Stimulated activated effector memory CD8-positive, alpha-beta T cell treated with anti-CD3 and anti-CD28 coated beads, Interleukin-12 subunit alpha, Interleukin-12 subunit beta, amount 100 ng/mL, for 72 hours (primary cell): ENCODE data around the gene ATG10.

Experiments used
- ATAC-seq: fragments of 150-1000 bp; cut with Tn5 transposase; 2 replicates; pipeline ENCODE4 v1.10.0; 2021
- DNase-seq, 2 donors: peaks; one replicate each; pipeline ENCODE4 v3.0.0; 2021 to 2022; ENCODE audit warnings: low spot score in 2 of 2
- H3K27ac Mint-ChIP-seq: one replicate; pipeline ENCODE4 v1.8.0; 2022; ENCODE audit warnings: mild to moderate bottlenecking, mixed read lengths
- H3K36me3 Mint-ChIP-seq: one replicate; pipeline ENCODE4 v1.8.0; 2022; ENCODE audit warnings: mild to moderate bottlenecking, mixed read lengths
- H3K4me1 Mint-ChIP-seq: one replicate; pipeline ENCODE4 v1.8.0; 2022; ENCODE audit warnings: mixed read lengths
- H3K4me3 Mint-ChIP-seq: one replicate; pipeline ENCODE4 v1.8.0; 2022; ENCODE audit warnings: mild to moderate bottlenecking, mixed read lengths
- H3K9me3 Mint-ChIP-seq: one replicate; pipeline ENCODE4 v1.8.0; 2022; ENCODE audit warnings: mixed read lengths

ATG10 gene

DNA sequence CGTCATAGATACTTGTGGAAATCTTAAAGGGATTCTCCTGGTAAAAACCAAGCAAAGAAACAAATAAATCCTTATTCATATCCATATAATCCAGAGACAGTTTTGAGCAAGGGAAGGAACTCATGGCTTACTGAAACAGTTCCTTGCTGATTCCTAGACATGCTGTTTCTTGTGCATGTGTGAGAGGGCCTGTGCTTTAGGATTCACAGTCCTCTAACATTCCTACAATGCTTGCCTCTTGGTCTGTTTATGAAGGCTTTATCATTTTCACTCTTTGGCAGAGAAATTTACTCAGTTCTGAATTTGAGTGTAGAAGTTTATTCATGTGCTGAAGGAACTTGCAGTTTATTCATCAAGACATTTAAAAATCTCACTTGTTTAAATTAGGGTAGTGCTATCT lies 183.0 kb downstream of the ATG10 start:
- H3K27ac Mint-ChIP-seq = no peak overlapping the region
- H3K4me3 Mint-ChIP-seq = no peak overlapping the region
- ATAC-seq (no peak), DNase-seq (no peak)
- H3K9me3 Mint-ChIP-seq = no peaks in the 10 kb centered on the region
- no peaks in the 10 kb centered on the region for H3K4me1 Mint-ChIP-seq
- no peaks in the 10 kb centered on the region for H3K36me3 Mint-ChIP-seq

DNA sequence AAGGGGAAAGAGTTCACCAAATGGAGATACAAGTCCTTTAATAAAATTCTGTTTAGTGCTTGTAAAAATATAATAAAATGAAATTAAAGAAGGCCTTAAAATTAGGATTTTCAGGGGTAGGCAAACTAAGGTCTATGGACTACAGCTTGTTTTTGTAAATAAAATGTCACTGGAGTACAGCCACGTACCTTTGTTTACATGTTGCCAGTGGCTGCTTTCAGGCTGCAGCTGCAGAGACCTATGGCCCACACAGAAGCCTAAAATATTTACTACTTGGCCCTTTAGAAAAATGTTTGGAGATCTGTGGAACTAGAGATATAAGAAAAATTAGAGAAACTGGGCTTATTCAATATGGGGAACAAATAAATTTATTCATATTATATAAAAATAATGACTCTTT lies 183.5 kb downstream of the ATG10 start:
- Mint-ChIP-seq H3K4me1 (no peaks in the 10 kb centered on the region), H3K36me3 (no peaks in the 10 kb centered on the region)
- no peak for DNase-seq

DNA sequence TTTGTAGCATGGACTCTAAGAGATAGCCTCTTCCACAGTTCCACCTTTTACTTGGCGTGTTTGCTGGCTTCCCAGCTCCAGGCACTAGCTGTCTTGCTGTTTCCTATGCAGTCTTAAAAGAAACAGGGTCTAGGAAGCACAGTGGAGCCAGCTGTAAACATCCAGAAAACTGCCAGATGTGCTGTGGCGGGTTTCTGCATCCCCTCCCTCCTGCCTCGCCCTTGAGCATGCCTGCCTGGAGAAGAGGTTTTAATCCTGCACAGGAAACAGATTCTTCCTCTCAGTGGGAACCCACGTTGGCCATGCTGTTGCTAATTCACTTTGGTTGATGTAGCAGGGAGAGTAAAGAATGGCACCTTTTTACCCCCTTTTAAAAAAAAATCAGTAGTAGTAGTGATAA lies 185.1 kb downstream of the ATG10 start:
- Mint-ChIP-seq H3K36me3 (no peaks in the 10 kb centered on the region), H3K27ac (no peak overlapping the region), H3K9me3 (no peaks in the 10 kb centered on the region), H3K4me1 (no peaks in the 10 kb centered on the region), H3K4me3 (no peak overlapping the region)
- ATAC-seq = no peak
- no peak for DNase-seq

More for the DNA sequence above, 183.5 kb downstream of the ATG10 start:
- Mint-ChIP-seq H3K27ac (no peak overlapping the region), H3K9me3 (no peaks in the 10 kb centered on the region), H3K4me3 (no peak overlapping the region)
- no peak for ATAC-seq

DNA sequence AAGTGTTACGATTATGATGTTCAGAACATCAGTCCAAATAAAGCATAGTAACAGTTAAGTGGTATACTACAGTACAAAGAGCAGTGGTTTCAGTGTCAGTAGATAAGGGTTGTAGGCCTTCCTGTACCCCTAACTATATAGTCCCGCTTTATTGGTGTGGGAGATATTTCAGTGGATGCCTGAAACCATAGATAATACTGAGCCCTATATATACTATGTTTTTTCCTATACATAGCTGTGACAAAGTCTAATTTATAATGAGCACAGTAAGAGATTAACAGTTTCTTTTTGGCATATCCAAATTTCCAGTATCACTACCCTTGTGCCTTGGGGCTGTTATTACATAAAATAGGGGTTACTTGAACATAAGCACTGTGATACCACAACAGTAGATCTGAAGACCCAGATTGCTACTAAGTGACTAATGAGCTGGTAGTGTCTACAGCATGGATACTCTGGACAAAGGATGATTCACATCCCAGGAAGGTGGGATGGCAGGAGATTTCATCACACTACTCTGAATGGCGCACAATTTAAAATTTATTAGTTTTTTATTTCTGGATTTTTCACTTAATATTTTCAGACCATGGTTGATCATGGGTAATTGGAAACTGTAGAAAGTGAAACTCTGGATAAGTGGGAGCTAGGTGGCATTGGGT lies 187.1 kb downstream of the ATG10 start:
- Mint-ChIP-seq H3K36me3 (no peaks in the 10 kb centered on the region), H3K9me3 (no peaks in the 10 kb centered on the region), H3K4me1 (no peaks in the 10 kb centered on the region), H3K27ac (no peak overlapping the region), H3K4me3 (no peak overlapping the region)
- ATAC-seq (no peak), DNase-seq (no peak)

DNA sequence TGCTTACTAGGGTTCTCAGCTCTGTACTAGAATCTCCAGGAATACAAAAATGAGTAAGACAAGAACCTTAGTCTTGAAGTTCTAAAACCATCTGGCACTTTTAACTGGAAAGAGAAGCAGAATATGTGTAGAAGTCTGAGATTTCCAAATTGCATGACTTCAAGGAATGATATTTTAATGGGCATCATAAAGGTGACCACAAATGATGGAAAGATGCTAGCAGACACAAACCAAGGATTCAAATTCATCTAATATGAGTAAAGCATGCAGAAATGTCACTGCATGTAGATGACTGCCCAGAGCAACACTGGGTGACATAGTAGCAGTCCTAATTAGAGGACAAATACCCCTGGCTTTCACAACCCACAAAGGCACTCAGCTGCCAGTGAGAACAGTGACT lies 189.1 kb downstream of the ATG10 start:
- DNase-seq (no peak), ATAC-seq (no peak)
- Mint-ChIP-seq H3K4me3 (no peak overlapping the region), H3K36me3 (no peaks in the 10 kb centered on the region), H3K27ac (no peak overlapping the region), H3K9me3 (no peaks in the 10 kb centered on the region), H3K4me1 (no peaks in the 10 kb centered on the region)

DNA sequence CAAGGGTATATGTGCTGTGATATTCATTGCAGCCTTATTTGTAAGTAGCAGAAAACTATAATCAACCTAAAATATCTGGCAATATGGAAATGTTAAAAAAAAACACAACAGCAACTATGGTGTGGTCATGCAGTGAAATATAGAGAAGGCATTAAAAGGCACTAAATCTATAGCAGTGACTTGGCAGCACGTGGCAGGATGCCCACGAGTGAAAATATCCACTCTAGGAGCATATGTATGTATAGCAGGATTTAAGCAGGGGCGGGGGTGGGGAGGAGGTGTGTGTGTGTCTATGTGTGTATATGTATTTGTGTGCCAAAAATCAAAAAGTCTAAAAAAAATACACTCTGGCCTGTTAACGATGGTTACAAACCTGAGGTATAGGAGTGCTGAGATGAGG lies 190.8 kb downstream of the ATG10 start:
- Mint-ChIP-seq H3K4me1 (no peaks in the 10 kb centered on the region), H3K4me3 (no peak overlapping the region), H3K9me3 (no peaks in the 10 kb centered on the region), H3K36me3 (no peaks in the 10 kb centered on the region), H3K27ac (no peak overlapping the region)
- ATAC-seq (no peak), DNase-seq (no peak)

DNA sequence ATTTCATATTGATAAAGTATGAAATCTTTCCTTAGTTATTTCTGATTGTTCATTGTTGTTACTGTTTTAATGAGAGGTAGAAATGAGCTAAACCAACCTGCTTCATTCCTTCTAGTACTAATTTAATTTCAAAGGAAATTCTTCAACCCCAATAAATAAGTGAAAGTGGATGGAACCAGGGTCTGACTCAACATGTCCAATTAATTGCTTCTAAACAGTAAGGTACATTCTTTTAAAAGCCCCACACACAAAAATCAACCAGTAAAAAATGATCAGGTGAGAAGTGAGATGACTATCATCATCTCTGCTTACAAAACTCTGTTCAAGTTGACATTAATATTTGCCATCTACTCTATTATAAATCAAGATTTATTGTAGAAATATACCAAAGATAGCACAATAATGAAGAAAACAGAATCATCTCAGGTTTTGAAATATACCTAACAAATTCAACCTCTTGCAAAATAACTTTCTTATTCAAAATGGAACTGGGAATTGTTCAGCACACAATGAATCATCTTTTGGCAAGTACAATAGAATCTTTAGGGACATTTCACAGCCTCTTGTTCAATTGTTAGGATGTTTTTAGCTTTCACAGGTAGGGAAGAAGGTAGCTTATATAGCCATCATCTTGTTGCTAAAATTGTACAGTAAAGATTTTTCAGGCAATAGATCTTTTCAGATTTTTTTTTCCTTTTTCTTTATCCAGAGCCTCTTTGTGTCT lies 191.8 kb downstream of the ATG10 start:
- DNase-seq = no peak
- Mint-ChIP-seq H3K27ac (no peak overlapping the region), H3K4me3 (no peak overlapping the region), H3K9me3 (no peaks in the 10 kb centered on the region), H3K4me1 (no peaks in the 10 kb centered on the region), H3K36me3 (no peaks in the 10 kb centered on the region)
- no peak for ATAC-seq

DNA sequence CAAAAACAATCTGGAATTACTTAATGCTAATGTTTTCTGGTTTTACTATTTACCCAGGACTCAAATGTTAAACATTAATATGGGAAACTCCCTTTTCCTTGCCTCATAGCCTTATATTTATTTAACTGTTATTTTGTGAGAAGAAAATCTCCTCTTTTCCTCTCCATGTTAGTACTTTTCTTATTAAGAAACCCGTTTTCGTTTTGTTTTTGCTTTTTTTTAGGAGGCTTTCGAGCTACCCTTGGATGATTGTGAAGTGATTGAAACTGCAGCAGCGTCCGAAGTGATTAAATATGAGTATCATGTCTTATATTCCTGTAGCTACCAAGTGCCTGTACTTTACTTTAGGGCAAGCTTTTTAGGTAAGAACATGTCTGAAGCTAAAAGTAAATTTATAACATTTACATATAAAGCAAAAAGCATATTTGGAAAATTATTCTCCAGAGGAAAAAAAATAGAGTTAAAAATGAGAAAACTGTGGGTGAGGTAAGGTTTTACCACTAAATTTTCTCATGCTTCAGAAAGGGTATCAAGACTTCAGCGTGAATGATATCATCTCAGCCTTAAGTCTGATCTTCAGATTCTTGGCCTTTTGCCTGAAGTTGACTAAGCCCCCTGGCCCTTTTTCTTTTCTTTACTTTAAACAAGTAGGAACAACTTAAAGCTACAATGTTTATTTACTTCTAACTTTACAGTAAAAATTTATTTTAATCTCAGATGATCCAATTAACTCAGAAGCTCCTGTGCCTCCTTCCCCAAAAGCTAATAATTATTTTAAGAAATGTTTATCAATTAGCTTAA lies 192.6 kb downstream of the ATG10 start:
- no peak overlapping the region for H3K4me3 Mint-ChIP-seq
- no peaks in the 10 kb centered on the region for H3K9me3 Mint-ChIP-seq
- no peaks in the 10 kb centered on the region for H3K36me3 Mint-ChIP-seq
- no peak overlapping the region for H3K27ac Mint-ChIP-seq
- ATAC-seq = no peak
- DNase-seq = no peak
- no peaks in the 10 kb centered on the region for H3K4me1 Mint-ChIP-seq

DNA sequence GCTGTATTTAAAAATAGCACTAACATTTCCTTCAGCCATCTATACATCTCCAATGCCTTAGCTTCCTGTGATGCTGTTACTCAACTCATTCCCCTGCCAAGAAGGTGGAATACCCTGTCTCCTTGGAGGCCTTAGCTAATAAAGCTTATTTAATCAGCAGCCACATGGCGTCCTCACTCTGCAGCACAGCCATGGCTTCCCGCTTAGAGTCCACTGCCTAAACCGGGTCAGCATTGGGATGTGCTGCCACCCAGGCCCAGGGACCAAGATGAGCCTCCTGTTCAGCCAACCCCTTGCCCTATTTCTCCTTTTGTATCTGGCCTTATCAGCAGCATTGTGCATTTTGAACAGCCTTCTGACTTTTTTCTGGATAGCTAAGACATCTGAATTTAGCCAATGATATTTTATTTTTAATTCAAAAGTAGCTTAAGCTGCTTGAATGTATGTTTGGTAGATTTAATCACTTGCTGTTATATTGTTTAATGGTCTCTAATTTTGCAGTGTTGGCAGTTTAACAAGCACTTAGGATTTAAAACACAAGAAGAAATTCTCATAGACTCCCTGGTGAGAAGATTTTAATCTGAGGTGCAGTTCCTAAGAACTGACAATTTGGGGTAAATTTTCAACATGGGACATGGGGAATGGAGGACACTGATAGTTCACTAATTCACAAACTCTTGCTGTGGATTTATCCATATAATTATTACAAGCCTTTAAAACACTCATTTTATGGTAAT lies 193.3 kb downstream of the ATG10 start:
- no peaks in the 10 kb centered on the region for H3K9me3 Mint-ChIP-seq
- H3K4me3 Mint-ChIP-seq = no peak overlapping the region
- no peak for DNase-seq
- no peaks in the 10 kb centered on the region for H3K4me1 Mint-ChIP-seq
- no peak for ATAC-seq
- no peak overlapping the region for H3K27ac Mint-ChIP-seq
- H3K36me3 Mint-ChIP-seq = no peaks in the 10 kb centered on the region

DNA sequence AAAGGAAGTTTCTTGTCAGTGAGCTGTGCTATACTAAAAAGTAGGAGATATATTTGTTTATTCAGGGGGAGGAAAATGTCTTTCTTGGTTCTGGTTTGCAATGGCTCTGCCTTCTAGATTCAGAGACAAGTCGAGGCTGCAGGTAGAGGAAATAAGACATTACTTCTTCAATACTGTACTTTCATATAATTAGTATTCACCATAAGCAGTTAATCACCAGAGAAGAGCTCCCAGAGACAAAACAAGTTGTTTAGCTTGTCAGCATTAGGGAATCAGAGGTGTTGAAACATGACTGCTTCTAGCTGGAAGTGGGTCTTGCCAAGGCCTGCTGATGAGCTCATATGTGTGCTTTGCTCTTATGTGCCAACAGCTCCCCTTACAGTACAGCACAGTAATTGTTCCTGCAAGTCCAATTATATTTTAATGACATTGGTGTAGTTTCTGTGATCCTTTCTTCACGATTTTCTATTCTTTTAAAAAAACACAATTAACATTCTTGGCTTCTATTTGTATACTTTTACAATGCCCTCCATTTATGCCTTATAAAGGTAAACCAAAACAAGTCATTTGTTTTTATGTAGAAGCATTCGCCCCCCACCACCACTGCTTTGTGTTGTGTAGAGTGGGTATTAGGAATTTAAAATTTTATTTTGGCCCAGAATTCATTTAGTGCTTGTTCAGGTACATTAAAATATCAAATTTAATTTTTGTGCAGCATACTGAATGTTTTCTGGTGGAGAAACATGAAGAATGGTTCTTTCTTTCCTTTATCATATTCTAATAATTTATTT lies 194.1 kb downstream of the ATG10 start:
- Mint-ChIP-seq H3K4me1 (no peaks in the 10 kb centered on the region), H3K27ac (no peak overlapping the region), H3K36me3 (no peaks in the 10 kb centered on the region), H3K9me3 (no peaks in the 10 kb centered on the region), H3K4me3 (no peak overlapping the region)
- ATAC-seq = peak; percentile 92
- DNase-seq = no peak

DNA sequence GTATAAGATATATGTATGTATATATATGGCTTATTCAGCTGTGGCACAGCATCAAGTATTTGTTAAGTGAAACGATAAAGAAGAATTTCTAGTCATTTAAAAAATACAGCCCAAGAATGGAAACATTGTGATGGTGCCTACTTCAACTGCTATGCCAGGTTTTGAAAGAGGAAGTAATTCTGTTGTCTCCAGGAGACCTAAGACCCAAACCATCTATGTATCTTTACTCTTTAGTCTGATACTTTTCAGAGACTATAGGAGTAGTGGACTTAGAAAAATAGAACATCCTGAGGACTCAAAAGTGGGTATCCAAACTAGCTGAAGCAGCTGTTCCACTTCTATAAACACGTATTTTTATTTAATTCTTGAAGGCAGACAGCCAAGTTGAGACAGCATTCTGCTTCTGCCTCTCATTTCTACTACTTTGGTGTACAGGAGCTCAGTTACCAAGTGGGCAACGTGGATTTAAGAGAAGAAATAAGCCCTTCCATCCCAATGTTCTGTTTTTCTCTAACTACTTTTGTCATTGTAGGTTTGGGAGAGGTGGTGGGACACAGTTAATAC lies 195.6 kb downstream of the ATG10 start:
- Mint-ChIP-seq H3K4me1 (no peaks in the 10 kb centered on the region), H3K9me3 (no peaks in the 10 kb centered on the region), H3K4me3 (no peak overlapping the region), H3K27ac (no peak overlapping the region), H3K36me3 (no peaks in the 10 kb centered on the region)
- DNase-seq (no peak), ATAC-seq (no peak)

DNA sequence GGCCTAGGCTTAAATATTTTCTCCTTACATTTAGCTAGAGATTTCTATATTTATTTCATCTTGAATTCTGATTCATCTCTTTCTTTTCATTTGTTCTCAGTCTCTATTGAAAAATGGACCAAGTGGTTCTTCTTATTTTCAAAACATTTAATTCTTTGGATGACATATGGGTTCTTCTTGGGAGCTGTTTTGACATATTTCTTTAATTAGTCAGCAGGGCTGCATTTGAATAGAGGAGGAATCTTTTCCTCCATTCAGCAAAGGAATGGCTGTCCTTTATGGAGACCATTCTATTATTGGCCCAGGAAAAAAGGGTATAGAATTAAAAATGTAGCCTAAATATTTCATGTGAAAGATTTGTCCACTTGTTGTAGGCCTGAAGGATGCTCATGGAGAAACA lies 196.5 kb downstream of the ATG10 start:
- no peaks in the 10 kb centered on the region for H3K9me3 Mint-ChIP-seq
- no peaks in the 10 kb centered on the region for H3K36me3 Mint-ChIP-seq
- H3K27ac Mint-ChIP-seq = no peak overlapping the region
- no peaks in the 10 kb centered on the region for H3K4me1 Mint-ChIP-seq
- H3K4me3 Mint-ChIP-seq = no peak overlapping the region
- DNase-seq (no peak), ATAC-seq (no peak)

DNA sequence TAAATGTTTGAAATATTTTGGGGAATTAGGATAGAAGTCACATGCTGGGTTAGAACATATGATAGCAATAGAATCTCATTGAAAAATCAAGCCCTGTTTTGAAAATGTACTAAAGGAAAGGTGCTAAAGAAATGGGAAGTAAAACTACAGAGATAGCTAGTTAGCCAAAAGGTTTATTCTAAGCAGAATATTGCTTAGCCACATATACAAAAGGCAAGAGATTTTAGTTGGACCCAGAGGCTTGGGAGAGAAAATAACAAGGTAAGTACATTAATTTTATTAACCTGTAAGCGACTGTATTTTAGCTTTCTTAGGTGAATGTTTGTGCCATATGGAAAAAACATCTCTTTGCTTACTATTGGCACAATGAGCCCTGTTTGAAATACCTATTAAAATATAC lies 198.1 kb downstream of the ATG10 start:
- ATAC-seq (no peak), DNase-seq (no peak)
- no peak overlapping the region for H3K4me3 Mint-ChIP-seq
- H3K4me1 Mint-ChIP-seq = peaks cover 6% of the 10 kb centered on the region
- no peak overlapping the region for H3K27ac Mint-ChIP-seq
- no peaks in the 10 kb centered on the region for H3K36me3 Mint-ChIP-seq
- no peaks in the 10 kb centered on the region for H3K9me3 Mint-ChIP-seq

DNA sequence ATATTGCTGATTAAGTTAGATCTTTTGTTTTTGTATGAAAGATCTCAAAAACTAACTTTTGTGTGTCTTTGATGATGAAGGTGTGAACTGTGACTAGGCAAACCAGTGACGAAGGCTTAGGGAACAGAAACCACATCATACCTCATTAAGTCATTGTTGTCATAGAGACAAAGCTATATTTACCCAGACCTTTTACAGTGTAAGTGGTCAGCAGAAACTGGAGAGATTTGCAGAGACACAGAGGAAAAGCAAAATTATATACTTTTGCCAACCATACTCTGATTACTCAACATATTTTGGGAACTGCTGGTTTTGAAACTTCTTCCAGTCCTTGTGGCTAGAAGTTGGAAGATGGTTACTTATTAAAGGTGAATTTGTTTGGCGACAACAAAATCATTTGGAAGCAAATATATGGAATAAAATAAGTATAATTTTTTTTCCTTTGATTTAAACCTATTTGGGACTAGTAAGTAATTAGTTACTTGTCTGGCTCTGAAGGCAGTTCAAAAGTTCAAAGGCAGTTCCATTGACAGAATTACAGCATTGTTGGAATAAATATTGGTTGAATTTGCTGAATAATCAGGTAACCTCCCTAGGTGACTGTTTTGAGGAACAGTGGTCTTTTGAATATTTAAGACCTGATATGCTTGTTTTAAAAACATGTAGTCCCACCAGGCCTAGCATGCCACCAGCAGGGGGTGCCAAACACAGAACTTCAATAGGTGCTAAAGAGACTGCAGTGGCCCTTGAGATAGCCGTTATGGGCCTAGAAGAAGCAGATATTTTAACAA lies 202.5 kb downstream of the ATG10 start:
- Mint-ChIP-seq H3K27ac (peak overlapping the region; percentile 79), H3K9me3 (no peaks in the 10 kb centered on the region), H3K4me3 (no peak overlapping the region)

More for the DNA sequence above, 202.5 kb downstream of the ATG10 start:
- ATAC-seq (peak; percentile 98), DNase-seq (peak; percentile 34 to 82)
- H3K36me3 Mint-ChIP-seq = no peaks in the 10 kb centered on the region
- H3K4me1 Mint-ChIP-seq = peaks cover 6% of the 10 kb centered on the region
